DOHH2 (cell line): Measurements from ENCODE around the gene COMMD9.

ENCODE experiments used
- H3F3A ChIP-seq: fragments of 200-600 bp; sonication (generic), shearing (Covaris generic); 2 replicates; pipeline ENCODE4 v1.6.0; 2016; ENCODE audit warnings: antibody characterized with exemption, mild to moderate bottlenecking; ENCODE audit not compliant: control insufficient read depth, insufficient read depth
- H3K27ac ChIP-seq: fragments of 200-600 bp; sonication (generic); 2 replicates; pipeline ENCODE4 v1.5.1; 2014; ENCODE audit warnings: low read depth, mild to moderate bottlenecking, low read length, moderate library complexity
- H3K27me3 ChIP-seq: fragments of 200-600 bp; sonication (generic); 2 replicates; pipeline ENCODE4 v1.6.1; 2014; ENCODE audit warnings: mild to moderate bottlenecking, low read length, mixed read lengths; ENCODE audit not compliant: control insufficient read depth
- H3K36me3 ChIP-seq: fragments of 200-600 bp; sonication (generic); 2 replicates; pipeline ENCODE4 v1.6.1; 2014; ENCODE audit warnings: mild to moderate bottlenecking, low read length, moderate library complexity, mixed read lengths; ENCODE audit not compliant: control insufficient read depth
- H3K4me1 ChIP-seq: fragments of 200-600 bp; sonication (generic); 2 replicates; pipeline ENCODE4 v1.6.1; 2014; ENCODE audit warnings: mild to moderate bottlenecking, low read length, mixed read lengths; ENCODE audit not compliant: control insufficient read depth
- H3K4me2 ChIP-seq: fragments of 200-600 bp; sonication (generic); 2 replicates; pipeline ENCODE4 v1.6.0; 2014; ENCODE audit warnings: mild to moderate bottlenecking, low read length, moderate library complexity
- H3K4me3 ChIP-seq: fragments of 200-600 bp; sonication (generic); 2 replicates; pipeline ENCODE4 v1.5.1; 2014; ENCODE audit warnings: mild to moderate bottlenecking, low read length, mixed read lengths
- H3K79me2 ChIP-seq: fragments of 200-600 bp; sonication (generic); 2 replicates; pipeline ENCODE4 v1.6.1; 2014; ENCODE audit warnings: mild to moderate bottlenecking, low read length, mixed read lengths; ENCODE audit not compliant: control insufficient read depth
- H3K9me2 ChIP-seq: fragments of 200-600 bp; sonication (generic); replicated peaks from 2 replicates; pipeline ENCODE4 v1.6.1; 2014; ENCODE audit warnings: mild to moderate bottlenecking, low read length, mixed read lengths; ENCODE audit not compliant: control insufficient read depth
- H3K9me3 ChIP-seq: fragments of 200-600 bp; sonication (generic); 2 replicates; pipeline ENCODE4 v1.6.1; 2014; ENCODE audit warnings: antibody characterized with exemption, low read length, mixed read lengths; ENCODE audit not compliant: control insufficient read depth, insufficient read depth
- H4K20me1 ChIP-seq: fragments of 200-600 bp; sonication (generic); 2 replicates; pipeline ENCODE4 v1.6.0; 2014; ENCODE audit warnings: low read depth, mild to moderate bottlenecking, antibody characterized with exemption, low read length, moderate library complexity; ENCODE audit not compliant: control insufficient read depth, insufficient read depth
- EZH2phosphoT487 ChIP-seq: fragments of 200-600 bp; sonication (generic); IDR thresholded peaks from 2 replicates; pipeline ENCODE4 v1.6.1; 2017; ENCODE audit warnings: borderline replicate concordance, mild to moderate bottlenecking, antibody characterized with exemption, low read length, moderate library complexity, mixed read lengths
- TF ChIP-seq, protein P1 (sequence below): fragments of 200-600 bp; sonication (generic); IDR thresholded peaks from one replicate; pipeline ENCODE4 v1.5.1; 2014; ENCODE audit warnings: antibody characterized with exemption, mild to moderate bottlenecking, low read depth, low read length; ENCODE audit not compliant: poor library complexity, severe bottlenecking

COMMD9 gene

GRCh38 chr11:36248436-36248835, 40.8 kb downstream of the COMMD9 start:
- no peaks in the 10 kb centered on the region for H3F3A ChIP-seq
- H3K4me1 ChIP-seq: no peaks in the 10 kb centered on the region
- H3K9me3 ChIP-seq: no peaks in the 10 kb centered on the region
- no peak for TF ChIP-seq EZH2phosphoT487
- TF ChIP-seq, protein P1, sequence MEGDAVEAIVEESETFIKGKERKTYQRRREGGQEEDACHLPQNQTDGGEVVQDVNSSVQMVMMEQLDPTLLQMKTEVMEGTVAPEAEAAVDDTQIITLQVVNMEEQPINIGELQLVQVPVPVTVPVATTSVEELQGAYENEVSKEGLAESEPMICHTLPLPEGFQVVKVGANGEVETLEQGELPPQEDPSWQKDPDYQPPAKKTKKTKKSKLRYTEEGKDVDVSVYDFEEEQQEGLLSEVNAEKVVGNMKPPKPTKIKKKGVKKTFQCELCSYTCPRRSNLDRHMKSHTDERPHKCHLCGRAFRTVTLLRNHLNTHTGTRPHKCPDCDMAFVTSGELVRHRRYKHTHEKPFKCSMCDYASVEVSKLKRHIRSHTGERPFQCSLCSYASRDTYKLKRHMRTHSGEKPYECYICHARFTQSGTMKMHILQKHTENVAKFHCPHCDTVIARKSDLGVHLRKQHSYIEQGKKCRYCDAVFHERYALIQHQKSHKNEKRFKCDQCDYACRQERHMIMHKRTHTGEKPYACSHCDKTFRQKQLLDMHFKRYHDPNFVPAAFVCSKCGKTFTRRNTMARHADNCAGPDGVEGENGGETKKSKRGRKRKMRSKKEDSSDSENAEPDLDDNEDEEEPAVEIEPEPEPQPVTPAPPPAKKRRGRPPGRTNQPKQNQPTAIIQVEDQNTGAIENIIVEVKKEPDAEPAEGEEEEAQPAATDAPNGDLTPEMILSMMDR: no peak
- H4K20me1 ChIP-seq: no peaks in the 10 kb centered on the region
- no peak overlapping the region for H3K27ac ChIP-seq
- H3K27me3 ChIP-seq: no peaks in the 10 kb centered on the region; the same call in 1 of the 2 replicates
- no peaks in the 10 kb centered on the region for H3K36me3 ChIP-seq
- no peak overlapping the region for H3K4me3 ChIP-seq
- no peak overlapping the region for H3K4me2 ChIP-seq
- no peaks in the 10 kb centered on the region for H3K79me2 ChIP-seq
- H3K9me2 ChIP-seq: no peaks in the 10 kb centered on the region

DNA sequence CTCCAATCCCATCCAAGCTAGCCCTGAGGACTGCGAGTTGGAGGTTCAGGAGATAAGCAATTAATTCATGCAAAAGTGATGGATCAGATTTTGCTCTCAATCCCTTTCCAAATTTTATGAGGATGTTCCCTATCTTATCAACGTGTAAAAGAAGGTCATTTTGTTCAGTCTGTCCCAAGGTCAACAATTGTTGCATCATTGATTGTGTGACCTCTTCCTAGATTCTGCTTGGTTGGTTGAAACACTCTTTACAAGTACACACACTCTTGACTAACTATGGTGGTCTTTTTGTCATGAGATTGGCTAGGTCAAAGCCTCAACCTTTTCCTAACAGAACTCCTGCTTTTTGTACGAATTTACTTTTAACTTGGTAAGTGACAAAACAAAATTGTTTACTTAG, 41.7 kb downstream of the COMMD9 start:
- Histone ChIP-seq H4K20me1 (no peaks in the 10 kb centered on the region), H3K4me1 (no peaks in the 10 kb centered on the region), H3K27ac (no peak overlapping the region), H3K9me2 (no peaks in the 10 kb centered on the region), H3K9me3 (no peaks in the 10 kb centered on the region), H3K4me2 (no peak overlapping the region), H3F3A (no peaks in the 10 kb centered on the region), H3K79me2 (no peaks in the 10 kb centered on the region), H3K27me3 (no peaks in the 10 kb centered on the region; the same call in 1 of the 2 replicates), H3K4me3 (no peak overlapping the region), H3K36me3 (no peaks in the 10 kb centered on the region)
- TF ChIP-seq, protein P1: no peak
- no peak for TF ChIP-seq EZH2phosphoT487

GRCh38 chr11:36243641-36244040, 45.6 kb downstream of the COMMD9 start:
- Histone ChIP-seq H4K20me1 (no peaks in the 10 kb centered on the region), H3K4me1 (no peaks in the 10 kb centered on the region), H3K4me2 (no peak overlapping the region), H3K4me3 (no peak overlapping the region), H3K27me3 (no peaks in the 10 kb centered on the region), H3K27ac (no peak overlapping the region), H3K9me2 (no peaks in the 10 kb centered on the region), H3F3A (no peaks in the 10 kb centered on the region), H3K9me3 (no peaks in the 10 kb centered on the region), H3K79me2 (no peaks in the 10 kb centered on the region), H3K36me3 (no peaks in the 10 kb centered on the region)
- TF ChIP-seq, protein P1: no peak
- TF ChIP-seq EZH2phosphoT487: no peak
